GM21360 (cell line): ENCODE measurements around the gene SPATA24.
"Not testable (repeated sequence)": the region's sequence is repeated elsewhere in the genome, so short reads cannot be mapped to it uniquely, and the experiment has no call there.

Experiments used
- ATAC-seq: cut with Tn5 transposase; IDR thresholded peaks from one replicate; pipeline ENCODE4 v1.9.1; 2021; ENCODE audit warnings: mild to moderate bottlenecking, moderate library complexity; ENCODE audit not compliant: unreplicated experiment

The SPATA24 gene

DNA sequence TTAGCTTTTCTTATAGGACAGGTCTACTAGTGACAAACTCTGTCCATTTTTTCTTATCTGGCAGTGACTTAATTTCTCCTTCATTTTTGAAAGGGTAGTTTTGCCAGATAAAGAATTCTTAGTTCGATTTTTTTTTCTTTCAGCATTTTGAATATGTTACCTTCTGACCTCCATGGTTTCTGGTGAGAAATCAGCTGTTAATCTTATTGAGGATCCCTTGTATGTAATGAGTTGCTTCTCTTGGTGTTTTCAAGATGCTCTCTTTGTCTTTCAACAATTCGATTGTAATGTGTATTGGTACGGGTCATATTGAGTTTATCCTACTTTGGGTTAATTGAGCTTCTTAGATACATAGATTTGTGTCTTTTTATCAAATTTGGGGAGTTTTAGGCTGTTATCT lies 49.7 kb downstream of the SPATA24 start:
- ATAC-seq: no peak

DNA sequence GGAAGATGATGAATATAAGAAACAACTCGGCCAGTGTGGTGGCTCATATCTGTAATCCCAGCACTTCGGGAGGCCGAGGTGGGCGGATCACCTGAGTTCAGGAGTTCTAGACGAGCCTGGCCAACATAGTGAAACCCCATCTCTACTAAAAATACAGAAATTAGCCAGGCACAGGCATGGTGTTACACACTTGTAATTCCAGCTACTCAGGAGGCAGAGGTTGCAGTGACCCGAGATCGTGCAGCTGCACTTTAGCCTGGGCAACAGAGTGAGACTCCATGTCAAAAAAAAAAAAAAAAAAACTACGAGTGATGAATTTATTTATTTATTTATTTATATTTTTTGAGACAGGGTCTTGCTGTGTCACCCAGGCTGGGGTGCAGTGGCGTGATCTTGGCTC lies 56.0 kb downstream of the SPATA24 start:
- ATAC-seq: not testable (repeated sequence)
